Stimulated activated memory B cell treated with anti-CD40 and anti-IgM and Interleukin-4, amounts not matched to agents 10 μg/mL and 1 μg/mL and 100 μg/mL, for 72 hours (primary cell): ENCODE measurements around the gene MED26.

ENCODE experiments used
- ATAC-seq: fragments of 150-1000 bp; cut with Tn5 transposase; 2 replicates; pipeline ENCODE4 v1.10.0; 2021
- H3K27ac Mint-ChIP-seq: one replicate; pipeline ENCODE4 v1.8.0; 2022; ENCODE audit warnings: mild to moderate bottlenecking, mixed read lengths
- H3K27me3 Mint-ChIP-seq: one replicate; pipeline ENCODE4 v1.8.0; 2022; ENCODE audit warnings: mixed read lengths
- H3K36me3 Mint-ChIP-seq: one replicate; pipeline ENCODE4 v1.8.0; 2022; ENCODE audit warnings: mixed read lengths
- H3K4me1 Mint-ChIP-seq: one replicate; pipeline ENCODE4 v1.8.0; 2022; ENCODE audit warnings: mixed read lengths
- H3K4me3 Mint-ChIP-seq: one replicate; pipeline ENCODE4 v1.8.0; 2022; ENCODE audit warnings: mild to moderate bottlenecking, moderate library complexity, mixed read lengths
- H3K9me3 Mint-ChIP-seq: one replicate; pipeline ENCODE4 v1.8.0; 2022; ENCODE audit warnings: mixed read lengths

MED26 gene

GRCh38 chr19:16541526-16542044, 86.4 kb downstream of the MED26 start:
- no peak for ATAC-seq
- Mint-ChIP-seq H3K4me1 (peaks cover 72% of the 10 kb centered on the region), H3K27ac (peak overlapping the region; percentile 90), H3K36me3 (peaks cover 35% of the 10 kb centered on the region), H3K9me3 (no peaks in the 10 kb centered on the region), H3K27me3 (no peaks in the 10 kb centered on the region), H3K4me3 (peak overlapping the region; percentile 97)

GRCh38 chr19:16540948-16541347, 87.1 kb downstream of the MED26 start:
- Mint-ChIP-seq H3K27me3 (no peaks in the 10 kb centered on the region), H3K4me3 (peak overlapping the region; percentile 97), H3K36me3 (peaks cover 42% of the 10 kb centered on the region), H3K27ac (peak overlapping the region; percentile 90), H3K4me1 (peaks cover 79% of the 10 kb centered on the region), H3K9me3 (no peaks in the 10 kb centered on the region)
- no peak for ATAC-seq

GRCh38 chr19:16537111-16537510, 90.9 kb downstream of the MED26 start:
- H3K27ac Mint-ChIP-seq = peak overlapping the region; percentile 8
- H3K9me3 Mint-ChIP-seq = no peaks in the 10 kb centered on the region
- no peak overlapping the region for H3K4me3 Mint-ChIP-seq
- H3K4me1 Mint-ChIP-seq = peaks cover 57% of the 10 kb centered on the region
- H3K36me3 Mint-ChIP-seq = peaks cover 71% of the 10 kb centered on the region
- ATAC-seq = no peak
- no peaks in the 10 kb centered on the region for H3K27me3 Mint-ChIP-seq

- Mint-ChIP-seq H3K9me3 (no peaks in the 10 kb centered on the region), H3K27ac (peak overlapping the region; percentile 8), H3K27me3 (no peaks in the 10 kb centered on the region), H3K4me3 (no peak overlapping the region), H3K4me1 (peaks cover 51% of the 10 kb centered on the region), H3K36me3 (peaks cover 81% of the 10 kb centered on the region)
- no peak for ATAC-seq
Measured at GRCh38 chr19:16536130-16536529, 91.9 kb downstream of the MED26 start.

- peaks cover 87% of the 10 kb centered on the region for H3K36me3 Mint-ChIP-seq
- peaks cover 46% of the 10 kb centered on the region for H3K4me1 Mint-ChIP-seq
- no peak overlapping the region for H3K27ac Mint-ChIP-seq
- no peaks in the 10 kb centered on the region for H3K27me3 Mint-ChIP-seq
- no peak overlapping the region for H3K4me3 Mint-ChIP-seq
- no peak for ATAC-seq
- no peaks in the 10 kb centered on the region for H3K9me3 Mint-ChIP-seq
Measured at GRCh38 chr19:16535381-16535780, 92.6 kb downstream of the MED26 start.

DNA sequence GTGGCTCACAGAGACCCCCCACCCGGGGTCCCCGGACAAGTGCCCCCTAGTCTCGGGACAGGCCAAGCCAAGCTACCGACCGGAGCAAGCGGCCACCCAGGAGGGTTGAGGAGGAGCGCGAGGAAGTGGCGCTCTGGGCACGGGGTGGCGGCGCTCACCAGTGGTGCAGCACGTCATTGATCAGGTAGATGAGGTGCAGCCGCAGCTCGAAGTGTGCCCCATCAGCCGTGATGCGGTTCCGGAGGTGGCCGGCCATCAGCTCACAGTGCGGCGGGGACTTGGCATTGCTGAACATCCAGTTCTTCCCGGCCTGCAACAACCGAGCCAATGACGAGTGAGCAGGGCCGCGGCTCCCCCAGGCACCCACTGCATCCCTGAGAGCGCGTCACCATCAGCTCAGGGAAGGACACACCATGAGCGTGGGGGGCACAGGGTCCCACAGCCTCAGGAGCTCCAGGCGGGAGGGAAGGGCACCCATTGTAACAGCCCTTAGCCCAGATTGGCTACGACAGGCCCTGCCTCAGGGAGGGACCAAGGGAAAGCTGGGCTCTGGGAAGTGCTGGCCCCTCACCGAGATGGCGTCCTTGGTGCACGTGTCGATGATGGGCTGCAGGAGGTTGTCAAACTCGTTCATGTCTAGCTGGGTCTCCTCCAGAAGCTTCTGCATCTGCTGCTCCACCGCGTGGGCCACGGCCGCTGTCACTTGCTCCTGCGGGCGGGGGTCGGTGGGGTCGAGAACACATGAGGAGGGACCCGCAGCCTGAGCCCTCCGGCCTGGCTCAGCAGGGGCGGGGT, 95.4 kb downstream of the MED26 start:
- Mint-ChIP-seq H3K4me3 (no peak overlapping the region), H3K9me3 (no peaks in the 10 kb centered on the region), H3K27ac (peak overlapping the region; percentile 42), H3K27me3 (no peaks in the 10 kb centered on the region), H3K36me3 (peaks cover 79% of the 10 kb centered on the region), H3K4me1 (peaks cover 18% of the 10 kb centered on the region)
- ATAC-seq = no peak

DNA sequence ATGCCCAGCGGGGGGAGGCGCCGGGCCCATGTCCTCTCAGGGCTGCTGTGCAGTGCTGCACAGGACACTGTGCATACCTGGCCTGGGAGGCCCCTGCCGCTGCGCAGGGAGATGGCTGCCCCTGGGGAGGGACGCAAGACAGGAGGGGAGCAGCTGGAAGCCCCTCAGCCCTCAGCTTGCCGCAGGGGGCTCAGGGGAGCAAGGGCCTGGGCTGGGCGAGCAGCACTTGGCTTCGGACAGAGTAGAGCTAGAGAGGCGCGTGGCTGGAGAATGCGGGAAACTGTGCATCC, 96.7 kb downstream of the MED26 start:
- H3K9me3 Mint-ChIP-seq = no peaks in the 10 kb centered on the region
- H3K4me3 Mint-ChIP-seq = no peak overlapping the region
- no peaks in the 10 kb centered on the region for H3K27me3 Mint-ChIP-seq
- H3K36me3 Mint-ChIP-seq = peaks cover 68% of the 10 kb centered on the region
- H3K27ac Mint-ChIP-seq = no peak overlapping the region
- H3K4me1 Mint-ChIP-seq = peaks cover 6% of the 10 kb centered on the region
- ATAC-seq = no peak

- Mint-ChIP-seq H3K27me3 (no peaks in the 10 kb centered on the region), H3K9me3 (no peaks in the 10 kb centered on the region), H3K4me3 (no peak overlapping the region), H3K36me3 (peaks cover 67% of the 10 kb centered on the region), H3K27ac (no peak overlapping the region), H3K4me1 (peaks cover under 1% of the 10 kb centered on the region)
- no peak for ATAC-seq
Measured at GRCh38 chr19:16530540-16531379, 97.2 kb downstream of the MED26 start.

GRCh38 chr19:16529466-16530144, 98.4 kb downstream of the MED26 start:
- H3K4me3 Mint-ChIP-seq = no peak overlapping the region
- H3K27ac Mint-ChIP-seq = no peak overlapping the region
- ATAC-seq = no peak
- no peaks in the 10 kb centered on the region for H3K4me1 Mint-ChIP-seq
- peaks cover 62% of the 10 kb centered on the region for H3K36me3 Mint-ChIP-seq
- no peaks in the 10 kb centered on the region for H3K9me3 Mint-ChIP-seq
- no peaks in the 10 kb centered on the region for H3K27me3 Mint-ChIP-seq

- Mint-ChIP-seq H3K4me3 (no peak overlapping the region), H3K36me3 (peaks cover 59% of the 10 kb centered on the region), H3K9me3 (no peaks in the 10 kb centered on the region), H3K27me3 (no peaks in the 10 kb centered on the region), H3K4me1 (no peaks in the 10 kb centered on the region), H3K27ac (peak overlapping the region; percentile 62)
- no peak for ATAC-seq
Measured at GRCh38 chr19:16527971-16528521, 100.0 kb downstream of the MED26 start.

DNA sequence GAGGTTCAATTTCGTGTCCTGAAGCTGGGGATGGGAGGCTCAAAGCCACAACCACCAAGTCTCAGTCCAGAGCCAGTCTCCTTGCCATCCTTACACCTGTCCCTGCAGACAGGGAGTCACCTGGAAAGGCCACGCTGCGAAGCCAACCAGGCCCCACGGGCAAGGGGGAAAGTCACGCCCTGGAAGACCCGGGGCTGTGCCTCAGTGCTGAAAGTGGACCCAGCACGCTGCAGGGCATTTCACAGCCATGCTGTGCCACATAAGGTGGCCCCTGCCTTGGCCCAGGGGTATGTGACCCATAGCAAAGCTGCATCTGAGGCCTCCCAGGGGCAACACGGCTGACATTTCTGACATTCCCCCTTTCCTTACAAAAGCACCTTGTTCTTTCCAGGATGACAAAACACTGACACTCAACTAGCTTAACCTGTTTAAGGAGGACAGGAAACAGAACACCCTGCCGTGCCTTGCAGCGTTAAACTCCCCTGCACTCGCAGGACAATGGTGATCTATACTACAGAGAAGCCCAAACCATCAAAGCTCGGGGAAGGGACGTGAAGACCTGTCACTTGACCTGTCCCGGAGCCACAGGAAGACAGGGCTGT, 100.6 kb downstream of the MED26 start:
- no peaks in the 10 kb centered on the region for H3K9me3 Mint-ChIP-seq
- no peaks in the 10 kb centered on the region for H3K27me3 Mint-ChIP-seq
- H3K4me1 Mint-ChIP-seq = no peaks in the 10 kb centered on the region
- no peak for ATAC-seq
- peak overlapping the region; percentile 62 for H3K27ac Mint-ChIP-seq
- peaks cover 61% of the 10 kb centered on the region for H3K36me3 Mint-ChIP-seq
- no peak overlapping the region for H3K4me3 Mint-ChIP-seq

DNA sequence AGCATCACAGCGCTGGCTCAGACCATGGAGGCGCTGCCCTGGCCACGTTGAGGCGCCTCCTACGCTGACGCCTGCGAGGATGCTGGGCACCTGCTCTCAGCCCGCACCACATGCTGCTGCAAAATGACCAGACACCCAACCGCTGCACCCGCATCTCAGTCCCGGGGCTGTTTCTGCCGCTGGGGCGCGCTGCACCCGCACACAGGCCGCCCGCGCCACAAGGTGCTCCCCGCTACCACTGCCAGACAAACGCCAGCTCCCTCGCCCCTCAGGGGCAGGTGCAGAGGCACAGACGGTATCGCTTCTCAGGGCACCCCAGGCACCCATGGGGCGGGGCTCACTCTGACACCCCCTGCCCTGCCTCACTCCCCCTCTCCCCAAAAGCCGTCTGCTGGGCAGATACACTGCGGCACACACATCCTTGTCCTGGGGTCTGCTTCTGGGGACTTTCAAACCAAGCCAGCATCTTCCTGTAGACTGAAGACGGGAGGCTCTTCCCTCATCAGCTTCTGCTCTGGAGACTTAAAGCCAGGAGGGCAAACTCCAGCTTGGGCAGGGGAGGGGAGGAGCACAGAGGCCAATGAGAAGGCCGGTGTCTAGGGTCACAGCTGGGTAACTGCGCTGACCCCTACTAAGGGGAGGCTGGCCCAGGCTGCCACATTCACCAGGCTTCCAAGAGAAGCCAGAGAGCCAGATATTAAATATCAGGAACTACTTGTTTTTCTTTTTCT, 102.1 kb downstream of the MED26 start:
- ATAC-seq = no peak
- no peak overlapping the region for H3K27ac Mint-ChIP-seq
- no peak overlapping the region for H3K4me3 Mint-ChIP-seq
- no peaks in the 10 kb centered on the region for H3K9me3 Mint-ChIP-seq
- H3K4me1 Mint-ChIP-seq = no peaks in the 10 kb centered on the region
- H3K36me3 Mint-ChIP-seq = peaks cover 58% of the 10 kb centered on the region
- H3K27me3 Mint-ChIP-seq = no peaks in the 10 kb centered on the region

DNA sequence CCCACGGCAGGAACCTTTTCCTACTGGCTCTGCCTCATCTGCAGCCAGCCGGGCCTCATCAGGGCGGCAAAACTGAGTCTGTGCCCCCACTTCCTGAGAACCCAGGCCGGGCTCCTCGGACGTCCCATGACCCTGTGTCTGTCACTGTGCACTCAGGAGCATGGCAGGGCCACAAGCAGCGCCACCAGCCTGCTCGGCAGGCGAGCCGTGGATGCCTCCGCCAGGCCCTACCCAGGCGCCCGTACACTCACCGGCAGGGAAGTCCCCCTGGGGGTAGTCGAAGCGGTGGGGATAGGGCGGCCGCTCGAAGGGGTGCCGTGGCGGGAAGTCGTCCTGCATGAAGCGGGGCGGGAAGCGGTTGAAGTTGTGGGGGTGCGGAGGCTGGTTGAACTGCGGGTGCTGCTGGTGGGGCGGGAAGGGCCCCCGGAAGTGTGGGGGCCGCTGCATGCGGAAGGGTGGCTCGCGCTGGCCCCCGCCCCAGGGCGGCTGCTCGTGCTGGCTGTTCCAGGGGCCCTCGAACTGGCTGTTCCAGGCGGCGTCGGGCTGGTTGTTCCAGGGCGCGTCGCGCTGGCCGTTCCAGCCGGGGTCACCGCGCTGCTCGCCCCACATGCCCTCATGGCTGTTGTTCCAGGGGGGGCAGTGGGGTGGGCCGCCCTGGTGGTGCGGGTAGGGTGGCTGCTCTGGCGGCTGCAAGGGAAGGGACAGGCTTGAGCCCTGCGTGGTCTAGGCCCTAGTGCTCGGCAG, 102.8 kb downstream of the MED26 start:
- H3K27me3 Mint-ChIP-seq = no peaks in the 10 kb centered on the region
- H3K4me1 Mint-ChIP-seq = no peaks in the 10 kb centered on the region
- H3K36me3 Mint-ChIP-seq = peaks cover 63% of the 10 kb centered on the region
- H3K27ac Mint-ChIP-seq = no peak overlapping the region
- no peaks in the 10 kb centered on the region for H3K9me3 Mint-ChIP-seq
- H3K4me3 Mint-ChIP-seq = no peak overlapping the region
- ATAC-seq = peak; percentile 22
